Measurements from ENCODE around the gene BCKDK. TPM values are rescaled to one million over a fixed set of nuclear protein-coding genes. Genes with fewer than 3 reads are reported as not detected.

BCKDK gene
- total and polyA plus RNA-seq, 2 of the 13 experiments (the other 11 are each of a cell fraction or from before 2014, with no cell fraction given): 24.9 to 42.6 TPM

- no peak for TF ChIP-seq ZBTB33 (CRISPR knock-in tag; IDR thresholded peaks at IDR 0.05)
- TF ChIP-seq, protein P1, sequence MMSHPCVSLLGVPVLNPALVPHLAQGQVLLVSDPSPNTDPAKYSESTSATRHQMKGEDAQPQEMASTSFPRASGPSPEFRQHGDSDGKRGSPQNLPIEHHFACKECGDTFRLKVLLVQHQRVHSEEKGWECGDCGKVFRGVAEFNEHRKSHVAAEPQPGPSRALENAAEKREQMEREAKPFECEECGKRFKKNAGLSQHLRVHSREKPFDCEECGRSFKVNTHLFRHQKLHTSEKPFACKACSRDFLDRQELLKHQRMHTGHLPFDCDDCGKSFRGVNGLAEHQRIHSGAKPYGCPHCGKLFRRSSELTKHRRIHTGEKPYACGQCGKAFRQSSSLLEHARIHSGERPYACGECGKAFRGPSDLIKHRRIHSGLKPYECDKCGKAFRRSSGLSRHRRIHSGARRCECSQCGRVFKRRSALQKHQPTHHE (CRISPR knock-in tag; IDR thresholded peaks at IDR 0.05; ENCODE audit: borderline replicate concordance): no peak
- TF ChIP-seq CSRNP2 (CRISPR knock-in tag; conservative IDR thresholded peaks at IDR 0.05; ENCODE audit: low read depth): no peak
- TF ChIP-seq ESRRA (CRISPR knock-in tag; IDR thresholded peaks at IDR 0.05; ENCODE audit: low read depth): no peak
- TF ChIP-seq ZNF766 (CRISPR knock-in tag; IDR thresholded peaks at IDR 0.05; ENCODE audit: borderline replicate concordance): no peak
- TF ChIP-seq PAX8 (CRISPR knock-in tag; IDR thresholded peaks at IDR 0.05; ENCODE audit: borderline replicate concordance): no peak
- no peak for TF ChIP-seq TFDP1 (CRISPR knock-in tag; IDR thresholded peaks at IDR 0.05; ENCODE audit: borderline replicate concordance)
- no peak for TF ChIP-seq RNF2 (conservative IDR thresholded peaks at IDR 0.05; ENCODE audit: low read depth)
- TF ChIP-seq SP4 (CRISPR knock-in tag; IDR thresholded peaks at IDR 0.05): no peak
- TF ChIP-seq, protein P2, sequence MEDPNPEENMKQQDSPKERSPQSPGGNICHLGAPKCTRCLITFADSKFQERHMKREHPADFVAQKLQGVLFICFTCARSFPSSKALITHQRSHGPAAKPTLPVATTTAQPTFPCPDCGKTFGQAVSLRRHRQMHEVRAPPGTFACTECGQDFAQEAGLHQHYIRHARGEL (CRISPR knock-in tag; IDR thresholded peaks at IDR 0.05): no peak
- TF ChIP-seq ZNF775 (CRISPR knock-in tag; IDR thresholded peaks at IDR 0.05; ENCODE audit: borderline replicate concordance): no peak
- TF ChIP-seq, protein P3, sequence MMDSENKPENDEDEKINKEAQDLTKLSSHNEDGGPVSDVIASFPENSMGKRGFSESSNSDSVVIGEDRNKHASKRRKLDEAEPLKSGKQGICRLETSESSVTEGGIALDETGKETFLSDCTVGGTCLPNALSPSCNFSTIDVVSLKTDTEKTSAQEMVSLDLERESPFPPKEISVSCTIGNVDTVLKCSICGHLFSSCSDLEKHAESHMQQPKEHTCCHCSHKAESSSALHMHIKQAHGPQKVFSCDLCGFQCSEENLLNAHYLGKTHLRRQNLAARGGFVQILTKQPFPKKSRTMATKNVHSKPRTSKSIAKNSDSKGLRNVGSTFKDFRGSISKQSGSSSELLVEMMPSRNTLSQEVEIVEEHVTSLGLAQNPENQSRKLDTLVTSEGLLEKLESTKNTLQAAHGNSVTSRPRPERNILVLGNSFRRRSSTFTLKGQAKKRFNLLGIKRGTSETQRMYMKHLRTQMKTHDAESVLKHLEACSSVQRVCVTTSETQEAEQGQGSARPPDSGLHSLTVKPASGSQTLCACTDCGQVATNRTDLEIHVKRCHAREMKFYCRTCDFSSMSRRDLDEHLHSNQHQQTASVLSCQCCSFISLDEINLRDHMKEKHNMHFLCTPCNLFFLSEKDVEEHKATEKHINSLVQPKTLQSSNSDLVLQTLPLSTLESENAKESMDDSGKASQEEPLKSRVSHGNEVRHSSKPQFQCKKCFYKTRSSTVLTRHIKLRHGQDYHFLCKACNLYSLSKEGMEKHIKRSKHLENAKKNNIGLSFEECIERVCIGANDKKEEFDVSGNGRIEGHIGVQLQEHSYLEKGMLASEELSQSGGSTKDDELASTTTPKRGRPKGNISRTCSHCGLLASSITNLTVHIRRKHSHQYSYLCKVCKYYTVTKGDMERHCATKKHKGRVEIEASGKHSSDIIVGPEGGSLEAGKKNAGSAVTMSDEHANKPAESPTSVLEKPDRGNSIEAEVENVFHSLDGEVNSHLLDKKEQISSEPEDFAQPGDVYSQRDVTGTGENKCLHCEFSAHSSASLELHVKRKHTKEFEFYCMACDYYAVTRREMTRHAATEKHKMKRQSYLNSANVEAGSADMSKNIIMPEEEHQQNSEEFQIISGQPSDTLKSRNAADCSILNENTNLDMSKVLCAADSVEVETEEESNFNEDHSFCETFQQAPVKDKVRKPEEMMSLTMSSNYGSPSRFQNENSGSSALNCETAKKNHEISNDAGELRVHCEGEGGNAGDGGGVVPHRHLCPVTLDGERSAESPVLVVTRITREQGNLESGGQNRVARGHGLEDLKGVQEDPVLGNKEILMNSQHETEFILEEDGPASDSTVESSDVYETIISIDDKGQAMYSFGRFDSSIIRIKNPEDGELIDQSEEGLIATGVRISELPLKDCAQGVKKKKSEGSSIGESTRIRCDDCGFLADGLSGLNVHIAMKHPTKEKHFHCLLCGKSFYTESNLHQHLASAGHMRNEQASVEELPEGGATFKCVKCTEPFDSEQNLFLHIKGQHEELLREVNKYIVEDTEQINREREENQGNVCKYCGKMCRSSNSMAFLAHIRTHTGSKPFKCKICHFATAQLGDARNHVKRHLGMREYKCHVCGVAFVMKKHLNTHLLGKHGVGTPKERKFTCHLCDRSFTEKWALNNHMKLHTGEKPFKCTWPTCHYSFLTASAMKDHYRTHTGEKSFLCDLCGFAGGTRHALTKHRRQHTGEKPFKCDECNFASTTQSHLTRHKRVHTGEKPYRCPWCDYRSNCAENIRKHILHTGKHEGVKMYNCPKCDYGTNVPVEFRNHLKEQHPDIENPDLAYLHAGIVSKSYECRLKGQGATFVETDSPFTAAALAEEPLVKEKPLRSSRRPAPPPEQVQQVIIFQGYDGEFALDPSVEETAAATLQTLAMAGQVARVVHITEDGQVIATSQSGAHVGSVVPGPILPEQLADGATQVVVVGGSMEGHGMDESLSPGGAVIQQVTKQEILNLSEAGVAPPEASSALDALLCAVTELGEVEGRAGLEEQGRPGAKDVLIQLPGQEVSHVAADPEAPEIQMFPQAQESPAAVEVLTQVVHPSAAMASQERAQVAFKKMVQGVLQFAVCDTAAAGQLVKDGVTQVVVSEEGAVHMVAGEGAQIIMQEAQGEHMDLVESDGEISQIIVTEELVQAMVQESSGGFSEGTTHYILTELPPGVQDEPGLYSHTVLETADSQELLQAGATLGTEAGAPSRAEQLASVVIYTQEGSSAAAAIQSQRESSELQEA (CRISPR knock-in tag; IDR thresholded peaks at IDR 0.05; ENCODE audit: not compliant biosample characterization): no peak
- no peak for TF ChIP-seq ETV6 (CRISPR knock-in tag; conservative IDR thresholded peaks at IDR 0.05)
These were observed 720 bp upstream of the BCKDK start (continued) for GRCh38 chr16:31107465-31107867.
